HCT116 (cell line): ENCODE data around the gene DOP1A. TPM values are rescaled to one million over a fixed set of nuclear protein-coding genes. Genes with fewer than 3 reads are reported as not detected.

Experiments
- ATAC-seq: fragments of 200-7000 bp; cut with Tn5 transposase; 2 replicates; pipeline ENCODE4 v1.9.1; 2020; ENCODE audit warnings: mild to moderate bottlenecking, moderate library complexity
- BruUV-seq: library from RNA; stranded (reverse); fragments of 400-500 nt; replicated peaks from 2 replicates; lab custom pipeline; 2021; lab: Mats Ljungman, UMichigan
- CTCF ChIA-PET: fragments of 300-600 bp; sonication (Branson Sonifier 250); formaldehyde crosslinking; loops from one replicate; lab custom pipeline; 2021; ENCODE audit warnings: antibody characterized with exemption; lab: Charles Lee
- POLR2A ChIA-PET: fragments of 300-600, 350-600 bp; sonication (Branson Sonifier 250); formaldehyde crosslinking; loops from one replicate; lab custom pipeline; 2021; ENCODE audit warnings: antibody characterized with exemption; lab: Charles Lee
- RAD21 ChIA-PET, 2 experiments: fragments of 300-600 bp; sonication (Branson Sonifier 250); formaldehyde crosslinking; loops; one replicate each; lab custom pipeline; 2023; ENCODE audit warnings: low total read pairs in 2 of 2; ENCODE audit not compliant: uncharacterized antibody in 2 of 2, unreplicated experiment in 2 of 2, low non-redundant PET in 1 of 2; lab: Charles Lee
- DNase-seq: peaks from one replicate; pipeline ENCODE4 v3.0.0-alpha.2; 2010; ENCODE audit warnings: low read depth, low spot score
- H2AFZ ChIP-seq: fragments of 200-600 bp; shearing (Covaris generic), sonication (generic); 2 replicates; pipeline ENCODE4 v1.6.1; 2017; ENCODE audit warnings: low read depth, mixed run types, mixed read lengths, antibody characterized with exemption, low read length; ENCODE audit not compliant: poor library complexity, severe bottlenecking
- H3K27ac ChIP-seq: 2 replicates; pipeline ENCODE4 v1.5.1; 2012; ENCODE audit warnings: low read depth, low read length
- H3K27me3 ChIP-seq: fragments of 200-600 bp; sonication (generic); 2 replicates; pipeline ENCODE4 v1.6.1; 2016; ENCODE audit warnings: mixed run types, low read length, mixed read lengths; ENCODE audit not compliant: insufficient read depth
- H3K36me3 ChIP-seq, 2 experiments: fragments of 200-500 bp in 1 of 2; fragments of 200-600 bp in 1 of 2; sonication (Bioruptor generic) in 1 of 2; sonication (generic) in 1 of 2; 2 replicates each; pipeline versions ENCODE4 v1.5.1 to v1.6.1; 2014 to 2016; ENCODE audit warnings: low read length in 2 of 2, inconsistent platforms in 1 of 2, mixed read lengths in 1 of 2, mixed run types in 1 of 2; ENCODE audit not compliant: insufficient read depth in 2 of 2, control insufficient read depth in 1 of 2
- H3K4me1 ChIP-seq, 2 experiments: fragments of 200-600 bp in 1 of 2; sonication (generic) in 1 of 2; 2 replicates each; pipeline versions ENCODE4 v1.5.1 to v1.6.1; 2012 to 2017; ENCODE audit warnings: low read length in 2 of 2, inconsistent platforms in 1 of 2, mild to moderate bottlenecking in 1 of 2, mixed read lengths in 1 of 2, mixed run types in 1 of 2, moderate library complexity in 1 of 2; ENCODE audit not compliant: insufficient read depth in 2 of 2, control insufficient read depth in 1 of 2
- H3K4me2 ChIP-seq: fragments of 200-600 bp; sonication (generic); 2 replicates; pipeline ENCODE4 v1.6.1; 2017; ENCODE audit warnings: mixed run types, low read length, mixed read lengths
- H3K4me3 ChIP-seq, 2 experiments: fragments of 200-600 bp in 1 of 2; sonication (generic) in 1 of 2; replicated peaks in 1 of 2; 2 replicates each; pipeline ENCODE4 v1.5.1; 2011 to 2016; ENCODE audit warnings: low read length in 2 of 2, control low read depth in 1 of 2, low read depth in 1 of 2, mild to moderate bottlenecking in 1 of 2, mixed read lengths in 1 of 2, mixed run types in 1 of 2
- H3K79me2 ChIP-seq: fragments of 200-600 bp; sonication (generic); 2 replicates; pipeline ENCODE4 v1.6.1; 2017; ENCODE audit warnings: mild to moderate bottlenecking, mixed run types, low read length, moderate library complexity, mixed read lengths; ENCODE audit not compliant: insufficient read depth
- H3K9ac ChIP-seq: fragments of 200-600 bp; sonication (generic); 2 replicates; pipeline ENCODE4 v1.6.1; 2016; ENCODE audit warnings: low read length, mixed read lengths
- H3K9me2 ChIP-seq: fragments of 200-600 bp; sonication (generic), shearing (Covaris generic); 2 replicates; pipeline ENCODE4 v1.6.1; 2017; ENCODE audit warnings: mixed run types, mild to moderate bottlenecking, moderate library complexity; ENCODE audit not compliant: insufficient read depth
- H3K9me3 ChIP-seq, 2 experiments: fragments of 200-500 bp in 1 of 2; fragments of 200-600 bp in 1 of 2; sonication (Bioruptor generic) in 1 of 2; sonication (generic) in 1 of 2; 2 replicates each; pipeline ENCODE4 v1.6.1; 2014 to 2017; ENCODE audit warnings: low read length in 2 of 2, mixed read lengths in 2 of 2, inconsistent platforms in 1 of 2, low read depth in 1 of 2, mild to moderate bottlenecking in 1 of 2, mixed run types in 1 of 2, moderate library complexity in 1 of 2; ENCODE audit not compliant: control insufficient read depth in 1 of 2, insufficient read depth in 1 of 2
- H4K20me1 ChIP-seq: fragments of 200-600 bp; sonication (generic), shearing (Covaris generic); 2 replicates; pipeline ENCODE4 v1.6.1; 2017; ENCODE audit warnings: mixed run types, mild to moderate bottlenecking, moderate library complexity; ENCODE audit not compliant: insufficient read depth
- CBX3 ChIP-seq: IDR thresholded peaks from 2 replicates; pipeline ENCODE4 v1.6.1; 2012; ENCODE audit warnings: low read depth
- CEBPB ChIP-seq: IDR thresholded peaks from 2 replicates; pipeline ENCODE4 v1.6.1; 2012; ENCODE audit warnings: low read depth
- EZH2phosphoT487 ChIP-seq: fragments of 200-600 bp; IDR thresholded peaks from 2 replicates; pipeline ENCODE4 v1.6.1; 2018; ENCODE audit warnings: antibody characterized with exemption, borderline replicate concordance
- JUND ChIP-seq: IDR thresholded peaks from 2 replicates; pipeline ENCODE4 v1.6.1; 2012
- POLR2A ChIP-seq: IDR thresholded peaks from 2 replicates; pipeline ENCODE4 v1.7.0; 2011; ENCODE audit warnings: borderline replicate concordance; ENCODE audit not compliant: insufficient read depth, insufficient read length; ENCODE audit errors: extremely low read depth
- POLR2AphosphoS5 ChIP-seq: IDR thresholded peaks from 2 replicates; pipeline ENCODE4 v1.6.1; 2011; ENCODE audit warnings: mild to moderate bottlenecking, low read depth, low read length, moderate library complexity
- RAD21 ChIP-seq: IDR thresholded peaks from 2 replicates; pipeline ENCODE4 v1.6.1; 2012; ENCODE audit warnings: low read depth, mild to moderate bottlenecking
- SIN3A ChIP-seq: IDR thresholded peaks from 2 replicates; pipeline ENCODE4 v1.6.1; 2012; ENCODE audit warnings: low read depth
- SP1 ChIP-seq: IDR thresholded peaks from 2 replicates; pipeline ENCODE4 v1.6.1; 2012; ENCODE audit warnings: low read depth
- TCF7L2 ChIP-seq: IDR thresholded peaks from 2 replicates; pipeline ENCODE4 v1.7.0; 2011; ENCODE audit warnings: borderline replicate concordance, inconsistent platforms; ENCODE audit not compliant: insufficient read depth, insufficient read length; ENCODE audit errors: extremely low read depth
- YY1 ChIP-seq: IDR thresholded peaks from 2 replicates; pipeline ENCODE4 v1.6.1; 2011; ENCODE audit warnings: low read length, low read depth, moderate library complexity, mild to moderate bottlenecking; ENCODE audit not compliant: insufficient replicate concordance; ENCODE audit errors: extremely low read depth
- ZBTB33 ChIP-seq: IDR thresholded peaks from 2 replicates; pipeline ENCODE4 v1.6.1; 2011; ENCODE audit warnings: mild to moderate bottlenecking, low read length, moderate library complexity; ENCODE audit not compliant: insufficient replicate concordance; ENCODE audit errors: extremely low read depth
- ZFX ChIP-seq: fragments of 450-650 bp; IDR thresholded peaks from 2 replicates; pipeline ENCODE4 v1.6.1; 2017
- ZNF274 ChIP-seq: fragments of 200-500 bp; sonication (Bioruptor generic); IDR thresholded peaks from 2 replicates; pipeline ENCODE4 v1.6.1; 2014; ENCODE audit warnings: mild to moderate bottlenecking, low read depth, low read length, inconsistent platforms
- intact Hi-C: fragments of 100-400 bp; cut with micrococcal nuclease; formaldehyde crosslinking; loops from 2 replicates; pipeline ENCODE4 v1.10.0; 2022
- total RNA-seq: library from RNA; stranded (reverse); gene quantifications from one replicate; pipeline ENCODE4 v1.2.1, GENCODE V29; 2021; ENCODE audit not compliant: unreplicated experiment
- TF ChIP-seq, protein P1 (sequence below): IDR thresholded peaks from 2 replicates; pipeline ENCODE4 v1.6.1; 2012
- TF ChIP-seq, protein P2 (sequence below), 3 experiments: fragments of 200-600 bp in 1 of 3; sonication (generic) in 1 of 3; IDR thresholded peaks in 2 of 3; conservative IDR thresholded peaks in 1 of 3; 2 replicates each; pipeline ENCODE4 v1.5.1; 2012 to 2017; ENCODE audit warnings: low read depth in 2 of 3, low read length in 2 of 3, antibody characterized with exemption in 1 of 3, borderline replicate concordance in 1 of 3, control low read depth in 1 of 3, mild to moderate bottlenecking in 1 of 3, mixed read lengths in 1 of 3, mixed run types in 1 of 3, moderate library complexity in 1 of 3; ENCODE audit not compliant: insufficient read depth in 1 of 3

DOP1A gene
- total RNA-seq, 1 experiment from 2014 or later = 7.1 TPM

- no TSS peak for BruUV-seq
- Histone ChIP-seq H4K20me1 (no peaks in the 10 kb centered on the region), H3K4me2 (no peak overlapping the region), H3K9me3 (no peaks in the 10 kb centered on the region), H3K4me3 (no peak overlapping the region), H3K9me2 (no peaks in the 10 kb centered on the region), H3K9ac (no peak overlapping the region), H3K4me1 (no peaks in the 10 kb centered on the region), H3K27ac (no peak overlapping the region), H3K36me3 (no peaks in the 10 kb centered on the region), H3K79me2 (no peaks in the 10 kb centered on the region), H3K27me3 (no peaks in the 10 kb centered on the region), H2AFZ (no peak overlapping the region)
- intact Hi-C loops = no loop called here
- RAD21 ChIA-PET = no interaction called here
- POLR2A ChIA-PET = no interaction called here
- DNase-seq (no peak), ATAC-seq (no peak)
- CTCF ChIA-PET = no interaction called here
- no peak for TF ChIP-seq ZFX
- TF ChIP-seq, protein P1, sequence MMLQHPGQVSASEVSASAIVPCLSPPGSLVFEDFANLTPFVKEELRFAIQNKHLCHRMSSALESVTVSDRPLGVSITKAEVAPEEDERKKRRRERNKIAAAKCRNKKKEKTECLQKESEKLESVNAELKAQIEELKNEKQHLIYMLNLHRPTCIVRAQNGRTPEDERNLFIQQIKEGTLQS = no peak
- no peak for TF ChIP-seq ZBTB33
- TF ChIP-seq POLR2A = no peak
- no peak for TF ChIP-seq EZH2phosphoT487
- no peak for TF ChIP-seq SIN3A
- TF ChIP-seq CBX3 = no peak
- TF ChIP-seq ZNF274 = no peak
- TF ChIP-seq POLR2AphosphoS5 = no peak
Observed at GRCh38 chr6:83096791-83097190, 29.3 kb downstream of the DOP1A start.

DNA sequence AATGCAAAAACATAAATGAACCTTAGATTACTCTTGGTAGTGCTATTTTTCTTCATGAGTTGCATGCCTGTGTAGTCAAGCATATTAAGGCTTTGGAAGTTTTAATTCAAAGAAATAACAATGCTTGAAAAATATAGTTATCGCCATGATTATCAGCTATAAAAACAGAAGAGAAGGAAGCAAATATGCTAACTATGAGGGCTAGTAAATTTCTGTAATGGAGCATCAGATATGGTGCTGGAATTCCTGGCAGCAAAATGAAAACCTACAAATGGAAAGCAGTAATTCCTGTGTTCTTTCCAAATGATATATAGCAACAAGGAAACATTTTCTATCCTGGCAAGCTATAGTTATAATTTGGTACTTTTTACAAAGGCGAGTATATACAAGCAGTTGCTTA lies 29.7 kb downstream of the DOP1A start:
- RAD21 ChIA-PET = no interaction called here
- CTCF ChIA-PET = no interaction called here
- no peaks in the 10 kb centered on the region for H3K27me3 ChIP-seq
- intact Hi-C loops = no loop called here
- H3K9me2 ChIP-seq = no peaks in the 10 kb centered on the region
- H3K9ac ChIP-seq = no peak overlapping the region
- H3K36me3 ChIP-seq = no peaks in the 10 kb centered on the region
- no peaks in the 10 kb centered on the region for H3K9me3 ChIP-seq
- POLR2A ChIA-PET = no interaction called here
- H3K4me3 ChIP-seq = no peak overlapping the region
- ATAC-seq = no peak
- H2AFZ ChIP-seq = no peak overlapping the region
- no TSS peak for BruUV-seq
- H3K4me2 ChIP-seq = no peak overlapping the region
- no peak overlapping the region for H3K27ac ChIP-seq
- H3K4me1 ChIP-seq = no peaks in the 10 kb centered on the region
- no peaks in the 10 kb centered on the region for H3K79me2 ChIP-seq
- no peaks in the 10 kb centered on the region for H4K20me1 ChIP-seq
- no peak for DNase-seq
- TF ChIP-seq YY1 = no peak
- TF ChIP-seq TCF7L2 = no peak
- no peak for TF ChIP-seq SP1
- no peak for TF ChIP-seq ZBTB33
- TF ChIP-seq RAD21 = no peak
- TF ChIP-seq CEBPB = no peak
- TF ChIP-seq JUND = no peak
- no peak for TF ChIP-seq POLR2AphosphoS5
- TF ChIP-seq, protein P2, sequence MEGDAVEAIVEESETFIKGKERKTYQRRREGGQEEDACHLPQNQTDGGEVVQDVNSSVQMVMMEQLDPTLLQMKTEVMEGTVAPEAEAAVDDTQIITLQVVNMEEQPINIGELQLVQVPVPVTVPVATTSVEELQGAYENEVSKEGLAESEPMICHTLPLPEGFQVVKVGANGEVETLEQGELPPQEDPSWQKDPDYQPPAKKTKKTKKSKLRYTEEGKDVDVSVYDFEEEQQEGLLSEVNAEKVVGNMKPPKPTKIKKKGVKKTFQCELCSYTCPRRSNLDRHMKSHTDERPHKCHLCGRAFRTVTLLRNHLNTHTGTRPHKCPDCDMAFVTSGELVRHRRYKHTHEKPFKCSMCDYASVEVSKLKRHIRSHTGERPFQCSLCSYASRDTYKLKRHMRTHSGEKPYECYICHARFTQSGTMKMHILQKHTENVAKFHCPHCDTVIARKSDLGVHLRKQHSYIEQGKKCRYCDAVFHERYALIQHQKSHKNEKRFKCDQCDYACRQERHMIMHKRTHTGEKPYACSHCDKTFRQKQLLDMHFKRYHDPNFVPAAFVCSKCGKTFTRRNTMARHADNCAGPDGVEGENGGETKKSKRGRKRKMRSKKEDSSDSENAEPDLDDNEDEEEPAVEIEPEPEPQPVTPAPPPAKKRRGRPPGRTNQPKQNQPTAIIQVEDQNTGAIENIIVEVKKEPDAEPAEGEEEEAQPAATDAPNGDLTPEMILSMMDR (IDR thresholded peaks at IDR 0.05 in 2 of 3, conservative IDR thresholded peaks at IDR 0.05 in 1 of 3; ENCODE audit: borderline replicate concordance in 1 of 3, insufficient read depth in 1 of 3, low read depth in 2 of 3, low read length in 2 of 3) = no peak
